Mesenchymal stem cell (in vitro differentiated cells and primary cell): ENCODE measurements around the gene CREB3L4.

Experiments used
- DNase-seq: peaks from one replicate; pipeline ENCODE4 v3.0.0-alpha.2; 2013
- H2AFZ ChIP-seq: one replicate; pipeline ENCODE4 v1.6.1; 2013; ENCODE audit warnings: low read depth, mild to moderate bottlenecking, control low read depth, inconsistent platforms, low read length, moderate library complexity
- H2AK5ac ChIP-seq: 2 replicates; pipeline ENCODE4 v1.6.1; 2013; ENCODE audit warnings: low read length, moderate library complexity, mild to moderate bottlenecking, inconsistent platforms; ENCODE audit not compliant: severe bottlenecking
- H2BK120ac ChIP-seq: one replicate; pipeline ENCODE4 v1.6.1; 2013; ENCODE audit warnings: low read depth, mild to moderate bottlenecking, inconsistent platforms, low read length, moderate library complexity
- H2BK12ac ChIP-seq, 2 experiments: one replicate each; pipeline ENCODE4 v1.6.1; 2013; ENCODE audit warnings: inconsistent platforms in 2 of 2, low read length in 2 of 2, mild to moderate bottlenecking in 2 of 2, moderate library complexity in 2 of 2, control low read depth in 1 of 2
- H2BK15ac ChIP-seq: one replicate; pipeline ENCODE4 v1.6.1; 2013; ENCODE audit warnings: mild to moderate bottlenecking, low read depth, inconsistent platforms; ENCODE audit not compliant: poor library complexity, severe bottlenecking
- H2BK5ac ChIP-seq: 2 replicates; pipeline ENCODE4 v1.6.1; 2013; ENCODE audit warnings: low read depth, mild to moderate bottlenecking, low read length, control low read depth, inconsistent platforms; ENCODE audit not compliant: poor library complexity, severe bottlenecking
- H3K14ac ChIP-seq, 2 experiments: one replicate each; pipeline ENCODE4 v1.6.1; 2013; ENCODE audit warnings: inconsistent platforms in 2 of 2, low read length in 2 of 2, control low read depth in 1 of 2, mild to moderate bottlenecking in 1 of 2, moderate library complexity in 1 of 2
- H3K18ac ChIP-seq, 2 experiments: one replicate each; pipeline ENCODE4 v1.6.1; 2013; ENCODE audit warnings: inconsistent platforms in 2 of 2, low read length in 2 of 2, control low read depth in 1 of 2, low read depth in 1 of 2, mild to moderate bottlenecking in 1 of 2
- H3K23ac ChIP-seq, 2 experiments: one replicate each; pipeline ENCODE4 v1.6.1; 2013; ENCODE audit warnings: inconsistent platforms in 2 of 2, low read length in 2 of 2, mild to moderate bottlenecking in 2 of 2, moderate library complexity in 2 of 2, control low read depth in 1 of 2
- H3K27ac ChIP-seq: 2 replicates; pipeline ENCODE4 v1.5.1; 2013; ENCODE audit warnings: mild to moderate bottlenecking, moderate library complexity, low read length, control low read depth, inconsistent platforms; ENCODE audit not compliant: poor library complexity, severe bottlenecking
- H3K27me3 ChIP-seq, 2 experiments: 2 replicates each; pipeline versions ENCODE4 v1.6.1 to v1.7.0; 2013; ENCODE audit warnings: low read length in 2 of 2, mild to moderate bottlenecking in 2 of 2, moderate library complexity in 2 of 2, control low read depth in 1 of 2, inconsistent platforms in 1 of 2; ENCODE audit not compliant: control insufficient read depth in 1 of 2, insufficient read depth in 1 of 2
- H3K36me3 ChIP-seq, 2 experiments: 2 replicates each; pipeline versions ENCODE4 v1.6.1 to v1.7.0; 2013; ENCODE audit warnings: low read length in 2 of 2, control low read depth in 1 of 2, inconsistent platforms in 1 of 2, low read depth in 1 of 2, mild to moderate bottlenecking in 1 of 2; ENCODE audit not compliant: insufficient read depth in 2 of 2, control insufficient read depth in 1 of 2
- H3K4ac ChIP-seq, 2 experiments: one replicate each; pipeline ENCODE4 v1.6.1; 2013; ENCODE audit warnings: inconsistent platforms in 2 of 2, low read length in 2 of 2, mild to moderate bottlenecking in 2 of 2, moderate library complexity in 2 of 2, control low read depth in 1 of 2, low read depth in 1 of 2
- H3K4me1 ChIP-seq: 2 replicates; pipeline ENCODE4 v1.6.1; 2013; ENCODE audit warnings: low read depth, low read length, control low read depth; ENCODE audit not compliant: control insufficient read depth, insufficient read depth
- H3K4me2 ChIP-seq: 2 replicates; pipeline ENCODE4 v1.6.1; 2013; ENCODE audit warnings: low read length, mild to moderate bottlenecking, inconsistent platforms; ENCODE audit not compliant: poor library complexity, severe bottlenecking
- H3K4me3 ChIP-seq, 2 experiments: 2 replicates each; pipeline versions ENCODE4 v1.5.1 to v1.7.0; 2013; ENCODE audit warnings: low read length in 2 of 2, mild to moderate bottlenecking in 2 of 2, control low read depth in 1 of 2, low read depth in 1 of 2; ENCODE audit not compliant: insufficient read depth in 1 of 2
- H3K79me1 ChIP-seq: replicated peaks from 2 replicates; pipeline ENCODE4 v1.6.1; 2013; ENCODE audit warnings: mild to moderate bottlenecking, control low read depth, low read length, inconsistent platforms; ENCODE audit not compliant: poor library complexity, severe bottlenecking
- H3K9ac ChIP-seq: 2 replicates; pipeline ENCODE4 v1.7.0; 2013; ENCODE audit warnings: mild to moderate bottlenecking, low read length, moderate library complexity
- H3K9me3 ChIP-seq: 2 replicates; pipeline ENCODE4 v1.7.0; 2013; ENCODE audit warnings: mild to moderate bottlenecking, low read length; ENCODE audit not compliant: control insufficient read depth
- H4K8ac ChIP-seq: one replicate; pipeline ENCODE4 v1.6.1; 2013; ENCODE audit warnings: inconsistent platforms, mild to moderate bottlenecking, low read length, moderate library complexity
- H4K91ac ChIP-seq: one replicate; pipeline ENCODE4 v1.6.1; 2013; ENCODE audit warnings: mild to moderate bottlenecking, low read length, inconsistent platforms
- whole genome bisulfite sequencing: methylation state at CpG from one replicate; pipeline ENCODE4 v1.1.7; 2013; ENCODE audit warnings: mixed read lengths; 5-methylcytosine and 5-hydroxymethylcytosine counted together
- small RNA-seq: library from polyadenylated mRNA; stranded (forward); fragments of <200 nt; extraction: miRNeasy Mini kit (QIAGEN cat#:217004); gene quantifications from one replicate; pipeline ENCODE3, GENCODE V24; 2013; ENCODE audit warnings: low read depth

Gene CREB3L4

DNA sequence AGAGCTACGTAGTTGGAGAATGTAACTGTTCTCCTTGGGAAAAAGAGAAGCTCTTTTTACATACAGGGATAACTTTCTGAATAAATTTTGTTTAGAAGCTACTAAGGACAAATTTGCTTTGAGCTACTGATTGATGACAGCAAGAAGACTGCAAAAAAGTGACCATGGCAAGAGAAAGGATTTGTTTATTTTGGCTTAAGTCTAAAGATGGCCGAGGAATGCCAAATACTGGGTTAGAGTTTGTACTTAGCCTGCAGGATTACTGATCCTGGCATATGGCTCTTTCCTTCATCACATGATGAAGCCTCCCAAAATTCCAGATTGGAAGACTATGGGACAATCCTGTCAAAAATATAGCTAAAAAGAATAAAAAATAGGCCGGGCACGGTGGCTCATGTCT is 51.6 kb downstream of the CREB3L4 start:
- no peak overlapping the region for H2AK5ac ChIP-seq
- no peaks in the 10 kb centered on the region for H3K79me1 ChIP-seq
- no peak overlapping the region for H2BK12ac ChIP-seq
- DNase-seq = no peak
- H3K27me3 ChIP-seq = no peaks in the 10 kb centered on the region
- H4K91ac ChIP-seq = no peak overlapping the region
- no peak overlapping the region for H3K27ac ChIP-seq
- no peak overlapping the region for H3K23ac ChIP-seq
- H2BK15ac ChIP-seq = no peak overlapping the region
- no peak overlapping the region for H2AFZ ChIP-seq
- no peaks in the 10 kb centered on the region for H3K9me3 ChIP-seq
- H2BK5ac ChIP-seq = no peak overlapping the region
- H3K4ac ChIP-seq = no peak overlapping the region
- no peak overlapping the region for H2BK120ac ChIP-seq
- no peak overlapping the region for H3K9ac ChIP-seq
- no peak overlapping the region for H3K4me2 ChIP-seq
- no peak overlapping the region for H3K14ac ChIP-seq
- H4K8ac ChIP-seq = no peak overlapping the region
- WGBS = 97% methylated on average over 3 of the region's 4 CpGs
- H3K36me3 ChIP-seq = no peaks in the 10 kb centered on the region
- H3K4me1 ChIP-seq = no peaks in the 10 kb centered on the region
- H3K4me3 ChIP-seq = no peak overlapping the region
- no peak overlapping the region for H3K18ac ChIP-seq

DNA sequence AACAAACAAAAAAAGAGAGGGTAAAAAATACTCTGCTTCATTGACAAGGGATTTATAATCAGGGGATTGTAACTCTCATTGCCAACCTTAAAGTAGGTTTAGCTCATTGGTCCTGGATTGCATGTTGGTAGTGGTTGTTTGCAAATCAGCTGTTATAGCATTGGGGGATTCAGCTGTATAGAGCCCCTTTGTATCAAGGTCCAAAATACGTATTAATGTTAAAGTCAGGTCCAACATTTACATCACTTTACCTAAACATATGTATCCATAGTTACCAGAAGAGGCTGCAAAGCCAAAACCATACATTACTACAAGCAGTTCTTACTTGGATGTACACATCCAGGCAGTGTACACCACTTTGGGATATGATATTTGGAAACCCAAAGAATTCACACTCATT is 52.2 kb downstream of the CREB3L4 start:
- H2BK120ac ChIP-seq = no peak overlapping the region
- H2BK5ac ChIP-seq = no peak overlapping the region
- no peak overlapping the region for H3K23ac ChIP-seq
- no peaks in the 10 kb centered on the region for H3K36me3 ChIP-seq
- H3K18ac ChIP-seq = no peak overlapping the region
- H3K14ac ChIP-seq = no peak overlapping the region
- no peak overlapping the region for H3K27ac ChIP-seq
- no peak overlapping the region for H2BK12ac ChIP-seq
- H3K9me3 ChIP-seq = no peaks in the 10 kb centered on the region
- no peak overlapping the region for H3K4ac ChIP-seq
- H2BK15ac ChIP-seq = no peak overlapping the region
- 90% methylated on average over 1 of the region's 1 CpG for WGBS
- H3K27me3 ChIP-seq = no peaks in the 10 kb centered on the region
- H4K91ac ChIP-seq = no peak overlapping the region
- no peaks in the 10 kb centered on the region for H3K79me1 ChIP-seq
- H2AK5ac ChIP-seq = no peak overlapping the region
- H4K8ac ChIP-seq = no peak overlapping the region
- DNase-seq = no peak
- H3K4me2 ChIP-seq = no peak overlapping the region
- no peaks in the 10 kb centered on the region for H3K4me1 ChIP-seq
- H3K4me3 ChIP-seq = no peak overlapping the region
- H3K9ac ChIP-seq = no peak overlapping the region
- no peak overlapping the region for H2AFZ ChIP-seq

Small RNAs within 50 kb of the gene (small RNA-seq; reads per million reads assigned to genes)
- gene MIR6737 = 1.4 reads per million
